MM.1S (cell line): ENCODE measurements around the gene ADAP1.

ENCODE experiments used
- DNase-seq: peaks from one replicate; pipeline ENCODE4 v3.0.0-alpha.2; 2015
- H2AFZ ChIP-seq: fragments of 300-600 bp; sonication (generic); 2 replicates; pipeline ENCODE4 v1.6.0; 2016; ENCODE audit warnings: antibody characterized with exemption, low read length
- H3F3A ChIP-seq: fragments of 300-600 bp; sonication (generic); 2 replicates; pipeline ENCODE4 v1.6.1; 2016; ENCODE audit warnings: mild to moderate bottlenecking, antibody characterized with exemption, low read length, moderate library complexity, mixed read lengths; ENCODE audit not compliant: insufficient read depth
- H3K27ac ChIP-seq: fragments of 300-600 bp; sonication (generic); 2 replicates; pipeline ENCODE4 v1.5.1; 2016; ENCODE audit warnings: mild to moderate bottlenecking, low read length
- H3K27me3 ChIP-seq: fragments of 300-600 bp; sonication (generic); replicated peaks from 2 replicates; pipeline ENCODE4 v1.6.0; 2016; ENCODE audit warnings: low read length; ENCODE audit not compliant: insufficient read depth
- H3K36me3 ChIP-seq: fragments of 300-600 bp; sonication (generic); replicated peaks from 2 replicates; pipeline ENCODE4 v1.6.1; 2016; ENCODE audit warnings: mild to moderate bottlenecking, low read length, mixed read lengths; ENCODE audit not compliant: insufficient read depth
- H3K4me1 ChIP-seq: fragments of 300-600 bp; sonication (generic); 2 replicates; pipeline ENCODE4 v1.6.1; 2016; ENCODE audit warnings: low read length, mixed read lengths
- H3K4me2 ChIP-seq: fragments of 300-600 bp; sonication (generic); 2 replicates; pipeline ENCODE4 v1.6.0; 2016; ENCODE audit warnings: low read depth, low read length
- H3K4me3 ChIP-seq: fragments of 300-600 bp; sonication (generic); 2 replicates; pipeline ENCODE4 v1.5.1; 2016; ENCODE audit warnings: low read length, mixed read lengths
- H3K79me2 ChIP-seq: fragments of 300-600 bp; sonication (generic); 2 replicates; pipeline ENCODE4 v1.6.1; 2016; ENCODE audit warnings: mixed run types, low read length, mixed read lengths
- H3K9ac ChIP-seq: fragments of 300-600 bp; sonication (generic); 2 replicates; pipeline ENCODE4 v1.6.1; 2016; ENCODE audit warnings: low read length, mixed read lengths
- H3K9me2 ChIP-seq: fragments of 300-600 bp; sonication (generic); replicated peaks from 2 replicates; pipeline ENCODE4 v1.6.1; 2016; ENCODE audit warnings: mild to moderate bottlenecking, low read length, mixed read lengths; ENCODE audit not compliant: insufficient read depth
- H3K9me3 ChIP-seq: fragments of 300-600 bp; sonication (generic); replicated peaks from 2 replicates; pipeline ENCODE4 v1.6.1; 2016; ENCODE audit warnings: mild to moderate bottlenecking, low read length, mixed read lengths; ENCODE audit not compliant: insufficient read depth
- H4K20me1 ChIP-seq: fragments of 300-600 bp; sonication (generic); 2 replicates; pipeline ENCODE4 v1.6.1; 2016; ENCODE audit warnings: mild to moderate bottlenecking, low read length, moderate library complexity, mixed read lengths; ENCODE audit not compliant: insufficient read depth
- EZH2 ChIP-seq: fragments of 300-600 bp; sonication (generic); optimal IDR thresholded peaks from 2 replicates; pipeline ENCODE3; 2017; ENCODE audit warnings: low read depth, mild to moderate bottlenecking, antibody characterized with exemption, low read length, mixed read lengths
- EZH2phosphoT487 ChIP-seq: fragments of 300-600 bp; sonication (generic); IDR thresholded peaks from 2 replicates; pipeline ENCODE4 v1.6.1; 2018; ENCODE audit warnings: antibody characterized with exemption, low read length
- TF ChIP-seq, protein P1 (sequence below): fragments of 300-600 bp; sonication (generic); IDR thresholded peaks from 2 replicates; pipeline ENCODE4 v1.5.1; 2016; ENCODE audit warnings: antibody characterized with exemption, low read length, mixed read lengths

The ADAP1 gene

GRCh38 chr7:966291-967069, 12.0 kb upstream of the ADAP1 start:
- H3K4me2 ChIP-seq = no peak overlapping the region
- no peak for DNase-seq
- peaks cover 5% of the 10 kb centered on the region; the same call in 1 of the 2 replicates for H3K36me3 ChIP-seq

GRCh38 chr7:964401-965231, 10.1 kb upstream of the ADAP1 start:
- TF ChIP-seq, protein P1, sequence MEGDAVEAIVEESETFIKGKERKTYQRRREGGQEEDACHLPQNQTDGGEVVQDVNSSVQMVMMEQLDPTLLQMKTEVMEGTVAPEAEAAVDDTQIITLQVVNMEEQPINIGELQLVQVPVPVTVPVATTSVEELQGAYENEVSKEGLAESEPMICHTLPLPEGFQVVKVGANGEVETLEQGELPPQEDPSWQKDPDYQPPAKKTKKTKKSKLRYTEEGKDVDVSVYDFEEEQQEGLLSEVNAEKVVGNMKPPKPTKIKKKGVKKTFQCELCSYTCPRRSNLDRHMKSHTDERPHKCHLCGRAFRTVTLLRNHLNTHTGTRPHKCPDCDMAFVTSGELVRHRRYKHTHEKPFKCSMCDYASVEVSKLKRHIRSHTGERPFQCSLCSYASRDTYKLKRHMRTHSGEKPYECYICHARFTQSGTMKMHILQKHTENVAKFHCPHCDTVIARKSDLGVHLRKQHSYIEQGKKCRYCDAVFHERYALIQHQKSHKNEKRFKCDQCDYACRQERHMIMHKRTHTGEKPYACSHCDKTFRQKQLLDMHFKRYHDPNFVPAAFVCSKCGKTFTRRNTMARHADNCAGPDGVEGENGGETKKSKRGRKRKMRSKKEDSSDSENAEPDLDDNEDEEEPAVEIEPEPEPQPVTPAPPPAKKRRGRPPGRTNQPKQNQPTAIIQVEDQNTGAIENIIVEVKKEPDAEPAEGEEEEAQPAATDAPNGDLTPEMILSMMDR = peak; percentile 41
- TF ChIP-seq EZH2phosphoT487 = no peak
- peak overlapping the region; percentile 91; the same call in 1 of the 2 replicates for H3K27ac ChIP-seq
- peak; percentile 56 for DNase-seq

More at GRCh38 chr7:966291-967069, 12.0 kb upstream of the ADAP1 start:
- H3K27me3 ChIP-seq = 0 out of 2 replicates have a peak, but pooled peaks cover 2% of the 10 kb centered on the region
- peaks cover 14% of the 10 kb centered on the region for H3K79me2 ChIP-seq
- no peaks in the 10 kb centered on the region for H3K9me2 ChIP-seq
- H3K4me3 ChIP-seq = no peak overlapping the region
- H4K20me1 ChIP-seq = no peaks in the 10 kb centered on the region
- H3K4me1 ChIP-seq = peaks cover 12% of the 10 kb centered on the region
- peak overlapping the region; percentile 91; the same call in 1 of the 2 replicates for H3K27ac ChIP-seq
- TF ChIP-seq EZH2 (no peak), EZH2phosphoT487 (no peak)
- TF ChIP-seq, protein P1 = no peak
- no peak overlapping the region for H2AFZ ChIP-seq
- no peak overlapping the region for H3K9ac ChIP-seq
- peaks cover 10% of the 10 kb centered on the region for H3F3A ChIP-seq
- H3K9me3 ChIP-seq = no peaks in the 10 kb centered on the region

GRCh38 chr7:963236-964078, 9.0 kb upstream of the ADAP1 start:
- Histone ChIP-seq H3K9me2 (no peaks in the 10 kb centered on the region), H3K36me3 (no peaks in the 10 kb centered on the region; the same call in 1 of the 2 replicates), H2AFZ (no peak overlapping the region), H3K27me3 (peaks cover 26% of the 10 kb centered on the region), H3K9me3 (no peaks in the 10 kb centered on the region), H4K20me1 (no peaks in the 10 kb centered on the region), H3F3A (peaks cover 10% of the 10 kb centered on the region), H3K4me1 (peaks cover 12% of the 10 kb centered on the region), H3K27ac (no peak overlapping the region), H3K4me3 (no peak overlapping the region), H3K9ac (no peak overlapping the region), H3K4me2 (no peak overlapping the region), H3K79me2 (no peaks in the 10 kb centered on the region)
- TF ChIP-seq EZH2 (no peak), EZH2phosphoT487 (no peak)
- TF ChIP-seq, protein P1 = no peak
- DNase-seq = no peak

More at GRCh38 chr7:964401-965231, 10.1 kb upstream of the ADAP1 start:
- Histone ChIP-seq H3K27me3 (peaks cover 15% of the 10 kb centered on the region), H3K9me2 (no peaks in the 10 kb centered on the region), H3K36me3 (peaks cover 5% of the 10 kb centered on the region; the same call in 1 of the 2 replicates), H3K4me1 (peaks cover 12% of the 10 kb centered on the region), H3F3A (peaks cover 10% of the 10 kb centered on the region), H4K20me1 (no peaks in the 10 kb centered on the region), H3K4me2 (peak overlapping the region; percentile 74), H3K9me3 (no peaks in the 10 kb centered on the region), H3K79me2 (0 out of 2 replicates have a peak, but pooled peaks cover 3% of the 10 kb centered on the region), H3K9ac (peak overlapping the region; percentile 60; the same call in 1 of the 2 replicates), H3K4me3 (no peak overlapping the region), H2AFZ (no peak overlapping the region)
